HS-5 (cell line): Measurements from ENCODE around the gene COL13A1.

ENCODE experiments used
- DNase-seq: peaks from one replicate; pipeline ENCODE4 v3.0.0-alpha.2; 2012; ENCODE audit warnings: low read depth

The COL13A1 gene

GRCh38 chr10:69791812-69792211 is 9.9 kb upstream of the COL13A1 start:
- no peak for DNase-seq

- no peak for DNase-seq
Observed at GRCh38 chr10:69792341-69792740, 9.4 kb upstream of the COL13A1 start.

DNA sequence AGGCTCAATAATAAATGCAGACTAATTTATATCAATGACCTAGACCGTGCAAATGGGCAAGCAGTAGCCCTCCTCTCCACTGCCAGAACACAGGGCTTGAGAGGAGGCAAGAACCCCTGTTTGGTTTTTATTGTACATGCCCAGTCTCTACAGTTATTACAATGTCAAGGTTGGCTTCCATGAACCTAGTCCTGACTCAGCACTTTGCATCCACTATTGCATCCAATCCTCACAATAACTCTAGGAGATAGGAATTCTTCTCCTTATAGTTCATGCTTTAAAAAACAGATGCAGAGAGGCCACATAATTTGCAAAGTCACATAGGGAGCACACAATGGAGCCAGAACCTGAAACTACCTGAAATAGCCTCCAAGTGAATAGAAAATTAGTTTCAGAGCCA is 7.0 kb upstream of the COL13A1 start:
- DNase-seq: no peak

- no peak for DNase-seq
Observed at GRCh38 chr10:69795242-69795934, 6.3 kb upstream of the COL13A1 start.

DNA sequence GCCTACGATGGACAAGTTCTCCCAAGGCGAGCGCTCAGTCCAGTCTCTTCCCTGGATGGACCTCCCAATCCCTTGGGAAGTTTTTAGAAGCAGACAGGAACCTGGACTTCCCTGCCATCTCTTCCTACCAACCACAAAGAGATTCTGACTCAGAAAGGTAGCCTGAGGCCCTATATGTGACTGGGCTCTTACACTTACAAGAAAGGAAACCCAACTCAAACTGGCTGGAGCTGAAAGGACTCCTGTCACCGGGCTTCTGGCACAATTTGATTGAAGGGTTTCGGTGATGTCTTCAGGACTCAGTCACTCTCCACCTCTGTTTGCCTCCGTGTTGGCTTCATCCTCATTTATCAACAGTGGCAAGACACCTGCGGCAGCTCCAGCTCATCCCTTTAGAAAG is 3.7 kb upstream of the COL13A1 start:
- DNase-seq: no peak

DNA sequence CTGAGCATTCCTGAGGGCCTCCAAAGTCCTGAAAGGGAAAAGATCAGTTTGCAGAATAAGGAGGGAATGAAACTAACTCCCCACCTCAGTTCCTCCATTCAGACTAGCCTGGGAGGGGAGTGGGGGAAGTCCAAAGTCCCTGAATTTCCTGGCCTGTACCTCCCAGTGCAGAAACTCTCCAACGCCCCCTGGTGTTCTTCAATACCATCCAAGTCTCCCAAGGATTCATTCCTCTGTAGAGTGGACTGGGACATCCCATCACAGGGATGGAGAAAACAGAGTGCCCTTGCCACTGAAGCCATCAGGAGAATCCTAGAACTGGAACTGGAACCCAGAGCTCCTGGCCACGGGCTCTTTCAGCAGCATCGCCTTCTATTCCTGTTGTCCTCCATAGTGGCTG is 1.6 kb upstream of the COL13A1 start:
- no peak for DNase-seq

DNA sequence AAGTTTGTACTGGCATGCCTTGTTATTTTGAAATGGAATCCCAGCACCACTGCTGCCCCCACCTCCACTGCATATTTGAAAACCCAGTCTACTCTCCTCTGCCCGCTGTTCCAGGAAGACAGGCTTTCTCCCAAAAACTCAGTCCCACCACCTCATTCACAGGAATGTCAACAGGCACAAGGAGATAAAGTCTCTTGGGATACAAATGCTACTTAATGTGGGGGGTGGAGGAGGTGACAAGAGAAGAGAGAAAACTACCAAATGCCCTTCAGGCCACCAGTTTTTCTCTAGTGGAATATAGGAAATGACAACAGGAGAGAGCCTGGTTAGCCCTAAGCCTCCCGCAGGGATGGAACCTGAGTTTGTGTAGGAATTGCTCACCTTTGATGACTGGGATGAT is 1.0 kb upstream of the COL13A1 start:
- DNase-seq: no peak

GRCh38 chr10:69801094-69801433 is 642 bp upstream of the COL13A1 start:
- no peak for DNase-seq

DNA sequence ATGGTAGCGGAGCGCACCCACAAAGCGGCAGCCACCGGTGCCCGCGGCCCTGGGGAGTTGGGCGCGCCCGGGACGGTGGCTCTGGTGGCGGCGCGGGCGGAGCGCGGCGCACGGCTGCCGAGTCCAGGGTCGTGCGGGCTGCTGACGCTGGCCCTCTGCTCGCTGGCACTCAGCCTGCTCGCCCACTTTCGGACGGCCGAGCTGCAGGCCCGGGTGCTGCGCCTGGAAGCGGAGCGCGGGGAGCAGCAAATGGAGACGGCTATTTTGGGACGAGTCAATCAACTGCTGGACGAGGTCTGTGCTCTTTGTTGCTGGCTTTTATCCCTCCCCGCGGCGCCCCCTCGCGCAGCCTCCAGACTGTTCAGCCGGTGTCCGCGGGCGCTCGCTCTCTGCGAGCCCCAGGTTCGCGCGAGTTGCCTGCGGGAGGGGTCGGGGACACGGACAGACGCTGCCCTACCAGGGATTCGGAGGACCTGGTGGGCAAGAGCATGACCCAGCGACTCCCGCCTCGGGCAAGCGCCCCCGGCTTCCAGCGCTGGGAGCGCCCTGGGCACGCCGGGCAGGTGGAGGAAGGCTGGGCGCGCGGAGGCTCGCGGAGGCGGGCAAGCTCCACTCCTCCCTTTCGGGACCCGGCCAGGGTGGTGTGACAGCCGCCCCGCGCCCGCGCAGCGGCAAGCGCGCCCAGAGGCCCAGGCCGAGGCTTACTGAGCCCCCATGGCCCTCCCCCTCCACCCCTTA is 887 bp downstream of the COL13A1 start:
- no peak for DNase-seq

GRCh38 chr10:69803809-69804208 is 2.1 kb downstream of the COL13A1 start:
- no peak for DNase-seq

DNA sequence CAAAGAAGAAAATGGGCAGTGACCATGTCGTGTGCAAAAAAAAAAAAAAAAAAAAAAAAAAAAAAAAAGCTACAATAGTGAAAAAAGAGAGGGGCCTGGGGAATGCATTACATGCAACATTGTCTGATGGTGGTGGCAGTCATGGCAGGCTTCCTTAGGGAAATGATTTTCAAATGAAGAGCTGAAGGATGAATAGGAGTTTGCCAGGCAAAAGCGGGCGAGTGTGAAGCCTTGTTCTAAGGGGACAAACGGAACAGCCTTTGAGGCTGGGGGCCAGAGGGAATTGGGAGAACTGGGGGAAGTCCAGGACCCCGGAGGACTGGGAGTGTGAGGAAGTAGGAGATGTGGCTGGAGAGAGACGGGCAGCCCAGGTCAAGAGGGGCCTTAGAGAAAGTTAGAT is 3.1 kb downstream of the COL13A1 start:
- no peak for DNase-seq

GRCh38 chr10:69807122-69807521 is 5.4 kb downstream of the COL13A1 start:
- peak; percentile 60 for DNase-seq

GRCh38 chr10:69807696-69808095 is 6.0 kb downstream of the COL13A1 start:
- DNase-seq: no peak

DNA sequence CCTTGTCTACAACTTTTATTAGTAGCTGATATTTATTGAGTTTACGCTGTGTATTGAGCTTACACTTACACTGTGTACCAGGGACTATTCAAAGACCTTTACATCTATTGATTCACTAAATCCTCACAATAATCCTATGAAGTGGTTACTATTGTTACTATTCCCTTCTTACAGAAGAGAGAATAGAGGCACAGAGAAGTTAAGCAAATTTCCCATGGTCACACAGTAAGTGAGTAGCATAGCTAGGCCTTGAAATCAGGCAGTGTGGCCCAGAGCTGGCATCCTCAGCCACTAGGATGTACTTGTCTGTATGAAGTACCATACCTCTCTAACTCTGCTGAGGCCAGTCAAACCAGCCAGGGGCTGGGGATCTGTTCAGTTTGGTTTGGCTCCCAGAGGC is 7.6 kb downstream of the COL13A1 start:
- no peak for DNase-seq

GRCh38 chr10:69810097-69810496 is 8.4 kb downstream of the COL13A1 start:
- no peak for DNase-seq

- DNase-seq: no peak
Observed at GRCh38 chr10:69810675-69811397, 9.1 kb downstream of the COL13A1 start.

DNA sequence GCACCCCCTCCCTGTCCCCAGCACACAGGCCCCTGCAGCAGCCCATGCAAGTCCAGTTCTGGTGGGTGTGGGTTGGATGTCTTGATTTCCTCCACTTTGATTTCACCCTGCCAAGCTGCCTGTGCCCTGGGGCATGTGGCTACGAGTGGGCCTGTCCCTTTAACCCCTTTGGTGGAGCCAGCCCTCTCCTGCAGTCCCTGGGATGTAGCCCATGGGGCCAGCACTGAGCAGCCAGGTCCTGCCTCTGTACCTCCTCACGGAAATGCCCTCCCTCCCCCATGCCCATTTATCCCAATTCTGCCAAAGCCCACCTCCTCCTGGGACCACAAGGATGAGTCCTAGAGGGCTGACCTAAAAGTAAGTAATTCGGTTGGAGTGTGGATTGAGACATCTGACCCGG is 11.9 kb downstream of the COL13A1 start:
- no peak for DNase-seq

GRCh38 chr10:69814251-69814650 is 12.5 kb downstream of the COL13A1 start:
- DNase-seq: no peak

DNA sequence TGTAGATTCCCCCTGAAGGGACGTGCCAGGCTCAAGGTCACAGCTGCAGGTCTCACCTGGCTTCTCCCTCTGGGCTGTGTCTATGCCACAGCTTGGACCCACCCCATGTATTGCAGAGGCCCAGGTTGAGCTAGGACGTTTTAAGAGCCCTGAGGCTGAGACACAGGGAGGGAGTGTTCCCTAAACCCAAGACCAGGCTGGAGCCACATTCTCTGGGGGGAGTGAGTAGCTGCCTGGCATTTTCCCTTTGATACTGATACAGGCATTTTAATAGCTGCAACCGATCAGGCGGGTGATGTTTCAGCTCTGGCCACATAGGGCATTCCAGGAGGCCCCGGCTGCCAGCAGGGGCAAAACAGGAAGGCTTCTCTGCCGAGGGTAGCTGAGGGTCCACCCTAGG is 13.4 kb downstream of the COL13A1 start:
- DNase-seq: no peak

DNA sequence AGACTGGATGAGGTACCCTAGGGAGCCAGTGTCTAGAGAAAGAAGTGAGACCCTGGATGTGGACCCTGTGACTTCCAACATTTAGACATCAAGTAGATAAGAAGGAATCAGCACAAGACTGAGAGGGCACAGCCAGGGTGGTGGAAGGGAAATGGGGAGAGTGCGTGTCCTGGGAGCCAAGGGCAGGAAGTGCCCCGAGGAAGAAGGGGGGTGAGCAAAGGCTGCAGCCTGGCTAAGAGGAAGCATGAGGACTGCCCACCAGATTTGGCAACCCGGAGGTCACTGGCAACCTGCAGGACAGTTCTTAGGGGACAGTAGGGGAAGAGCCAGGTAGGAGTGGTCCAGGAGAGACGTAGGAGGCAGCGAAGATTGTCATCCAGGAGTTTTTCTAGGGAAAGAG is 14.8 kb downstream of the COL13A1 start:
- no peak for DNase-seq

GRCh38 chr10:69817078-69817581 is 15.4 kb downstream of the COL13A1 start:
- no peak for DNase-seq

DNA sequence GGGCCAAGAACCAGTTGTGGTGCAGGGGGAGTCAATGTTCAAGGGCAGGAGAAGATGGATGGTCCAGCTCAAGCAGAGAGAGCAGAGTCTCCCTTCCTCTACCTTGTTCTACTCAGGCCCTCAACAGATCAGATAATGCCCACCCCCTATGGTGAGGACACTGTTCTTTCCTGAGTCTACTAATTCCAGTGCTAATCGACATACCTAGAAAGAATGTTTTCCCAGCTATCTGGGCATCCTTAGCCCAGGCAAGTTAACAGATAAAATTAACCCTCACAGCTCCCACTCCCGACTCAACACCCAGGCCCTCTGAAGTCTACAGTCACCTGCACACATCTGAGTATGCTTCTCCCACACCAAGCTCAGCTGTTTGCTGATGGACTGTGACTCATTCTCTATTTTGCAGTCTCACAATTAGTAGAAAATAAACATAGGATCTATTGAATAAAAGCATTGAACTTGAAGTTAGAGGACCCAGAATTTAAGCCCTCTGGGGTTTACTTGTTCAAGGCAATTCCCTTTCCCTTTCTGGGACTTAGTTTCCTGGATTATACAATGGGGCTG is 17.1 kb downstream of the COL13A1 start:
- DNase-seq: no peak
